ENCODE data around the gene CUX1.
"Not testable (repeated sequence)": the region's sequence is repeated elsewhere in the genome, so short reads cannot be mapped to it uniquely, and the experiment has no call there.

Gene CUX1

DNA sequence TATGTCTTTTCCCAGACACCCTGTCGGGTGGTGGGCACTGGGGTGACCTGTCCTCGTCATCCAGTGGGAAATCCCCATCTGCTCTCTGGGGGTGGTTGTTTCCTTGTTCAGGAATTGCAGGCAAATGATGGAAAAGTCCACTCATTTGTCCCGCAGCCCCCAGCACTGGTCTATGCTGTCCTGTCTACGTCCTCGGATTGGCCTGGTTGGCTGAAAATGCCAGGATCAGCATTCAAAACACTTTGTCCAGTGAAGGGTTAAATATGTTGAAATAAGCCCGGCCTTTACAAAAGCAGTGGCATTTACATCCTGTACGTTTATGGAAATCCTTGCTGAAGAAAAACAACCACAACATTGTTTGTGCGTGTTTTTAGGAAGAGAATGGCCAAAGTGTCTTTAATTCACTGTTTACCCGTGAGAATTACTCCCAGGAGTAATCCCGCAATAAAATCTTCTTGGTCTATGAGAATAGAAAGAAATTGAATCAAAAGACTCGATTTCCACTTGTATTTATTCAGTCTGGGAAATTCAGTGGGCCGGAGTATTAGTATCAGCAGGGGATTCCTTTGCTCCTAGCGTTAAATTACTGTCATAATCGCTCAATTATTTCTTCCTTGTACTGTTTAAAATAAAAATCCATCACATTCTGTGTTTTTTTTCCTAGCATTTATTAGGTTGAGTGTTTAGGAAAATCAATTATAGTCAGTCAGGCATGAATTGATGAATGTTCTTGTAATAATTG, 352.4 kb downstream of the CUX1 start:
- DNase-seq = no peak

DNA sequence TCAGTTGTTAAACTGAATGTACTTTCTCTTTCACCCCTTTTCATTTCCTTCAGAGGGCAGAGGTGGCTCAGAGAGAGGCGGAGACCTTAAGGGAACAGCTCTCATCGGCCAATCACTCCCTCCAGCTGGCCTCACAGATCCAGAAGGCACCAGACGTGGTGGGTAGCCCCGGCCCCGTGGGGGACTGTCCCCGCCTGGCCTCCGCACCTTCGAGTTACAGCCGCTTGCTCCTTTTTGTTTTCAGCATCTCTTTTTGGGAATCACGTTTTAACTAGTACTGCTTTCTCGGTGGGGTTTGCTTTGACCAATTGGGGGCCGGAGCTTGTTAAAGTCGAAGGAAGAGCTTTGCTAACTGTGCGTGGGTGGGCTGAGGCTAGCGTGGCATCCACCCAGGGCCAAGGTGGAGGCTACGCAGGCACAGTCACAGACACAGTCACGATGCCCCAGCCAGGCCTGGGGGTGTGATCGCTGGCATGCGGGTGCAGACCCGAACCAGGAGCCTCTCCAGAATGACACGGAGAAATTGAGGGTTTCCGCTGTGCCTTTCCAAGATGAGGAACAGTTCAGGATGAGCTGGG, 353.1 kb downstream of the CUX1 start:
- no peak for DNase-seq

DNA sequence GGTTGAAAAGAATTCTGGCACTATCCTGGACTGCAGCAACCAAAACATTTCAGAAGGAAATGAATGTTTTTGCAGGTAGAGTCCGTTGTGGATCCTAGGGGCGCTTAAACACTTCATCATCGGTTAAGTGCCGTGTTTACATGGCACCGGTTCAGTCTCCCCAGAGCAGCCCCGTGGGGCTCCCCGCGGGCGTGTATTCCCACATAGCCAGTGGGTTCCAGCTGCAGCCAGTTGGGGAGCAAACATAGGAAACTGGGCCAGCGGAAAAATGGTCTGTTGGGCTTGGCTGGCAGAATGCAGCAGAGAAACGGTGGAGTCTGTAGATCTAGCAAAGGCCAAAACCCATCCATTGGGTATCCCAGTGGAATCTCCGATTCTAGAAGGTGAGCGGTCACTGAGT, 356.2 kb downstream of the CUX1 start:
- DNase-seq = no peak

DNA sequence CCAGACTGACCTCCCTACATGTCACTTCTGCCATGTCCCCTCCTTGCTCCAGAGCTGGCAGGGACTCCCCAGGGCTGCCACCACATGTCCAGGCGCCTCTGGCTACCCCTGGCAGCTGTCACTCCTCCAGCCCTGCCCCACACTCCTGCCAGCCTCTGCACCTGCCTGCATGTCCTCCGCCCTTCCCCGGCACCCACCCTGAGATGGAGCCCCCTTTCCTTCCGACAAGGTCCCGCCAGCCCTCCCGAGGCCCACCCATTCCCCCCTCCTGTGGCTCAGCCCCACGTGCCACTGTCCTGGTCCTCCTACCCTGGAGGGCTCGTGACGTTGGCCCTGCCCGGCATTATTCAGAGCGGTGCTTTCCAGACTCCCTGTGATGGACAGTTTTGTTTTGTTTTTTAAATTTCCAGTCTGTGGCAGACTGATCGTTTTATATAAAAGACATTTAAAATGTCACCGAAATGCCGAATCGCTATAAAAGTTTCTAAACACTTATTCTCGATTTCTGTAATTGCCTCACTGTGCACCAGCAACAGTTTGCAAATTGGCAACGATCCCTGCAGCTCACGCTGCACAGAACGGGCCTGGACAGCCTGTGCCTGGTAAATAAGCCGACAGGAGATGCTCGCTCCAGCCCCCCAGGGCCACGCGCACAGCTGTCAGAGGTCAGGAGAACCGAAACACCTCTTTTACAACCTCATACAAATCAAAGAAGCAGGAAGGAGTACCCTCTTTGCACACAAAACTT, 358.2 kb downstream of the CUX1 start:
- DNase-seq = no peak

DNA sequence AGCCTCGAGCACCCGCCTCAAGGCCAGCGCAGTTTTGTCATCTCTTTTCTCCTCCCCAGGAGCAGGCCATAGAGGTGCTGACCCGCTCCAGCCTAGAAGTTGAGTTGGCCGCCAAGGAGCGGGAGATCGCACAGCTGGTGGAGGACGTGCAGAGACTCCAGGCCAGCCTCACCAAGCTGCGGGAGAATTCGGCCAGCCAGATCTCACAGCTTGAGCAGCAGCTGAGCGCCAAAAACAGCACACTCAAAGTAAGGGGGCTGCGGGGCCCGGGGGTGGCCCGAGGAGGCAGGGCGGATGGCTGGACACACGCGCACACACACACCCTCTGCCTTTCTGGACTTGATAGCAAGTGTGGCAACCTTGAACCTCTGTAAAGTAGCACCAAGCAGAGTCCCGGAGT, 361.0 kb downstream of the CUX1 start:
- DNase-seq = no peak

DNA sequence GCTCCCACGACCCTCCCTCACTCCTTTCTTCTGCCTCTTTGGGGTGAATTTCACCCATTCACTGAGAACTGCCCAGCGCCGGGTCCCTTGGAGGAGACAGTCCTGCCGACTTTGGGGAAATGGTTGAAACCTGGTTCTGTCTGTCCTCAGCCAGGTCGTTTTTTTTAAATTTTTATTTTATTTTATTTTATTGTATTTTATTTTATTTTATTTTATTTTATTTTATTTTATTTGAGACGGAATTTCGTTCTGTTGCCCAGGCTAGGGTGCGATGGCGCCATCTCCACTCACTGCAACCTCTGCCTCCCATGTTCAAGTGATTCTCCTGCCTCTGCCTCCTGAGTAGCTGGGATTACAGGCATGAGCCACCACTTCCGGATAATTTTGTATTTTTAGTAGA, 363.3 kb downstream of the CUX1 start:
- no peak for DNase-seq

DNA sequence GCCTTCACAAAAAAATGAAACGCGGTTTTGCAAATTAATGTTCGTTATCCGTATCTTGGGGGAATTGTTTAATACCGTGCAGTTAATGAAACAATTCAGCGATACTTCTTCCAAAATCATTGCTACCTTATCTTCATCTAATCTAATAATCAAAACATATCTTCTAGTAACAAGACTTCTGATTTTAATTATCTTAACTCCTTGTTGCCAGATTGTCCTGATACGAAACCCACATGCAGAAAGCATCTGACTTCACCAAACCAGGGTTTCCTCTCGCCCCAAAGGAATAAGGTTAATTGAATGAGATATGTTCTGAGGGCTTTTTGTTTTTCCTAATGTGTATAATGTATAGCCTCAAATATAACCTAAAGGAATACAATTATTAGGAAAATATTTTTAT, 364.1 kb downstream of the CUX1 start:
- no peak for DNase-seq

DNA sequence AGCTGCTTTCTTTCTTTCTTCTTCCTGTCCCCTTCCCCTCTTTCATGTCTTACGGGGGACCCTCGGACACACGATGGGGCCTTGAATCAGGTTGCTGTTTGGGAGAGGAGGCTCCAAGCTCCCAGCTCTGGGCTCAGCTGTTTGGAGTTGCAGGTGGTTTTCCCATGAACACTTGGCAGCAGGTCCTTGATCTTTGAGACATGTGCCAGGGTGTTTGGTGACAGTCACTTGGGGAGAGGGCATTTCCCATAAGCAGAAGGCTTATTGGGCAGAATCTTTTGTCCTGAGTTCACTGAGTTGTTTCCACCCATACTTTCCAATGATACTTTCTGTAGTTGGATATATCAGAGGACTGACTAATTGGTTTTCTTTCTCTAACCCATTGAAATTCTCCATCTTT, 364.6 kb downstream of the CUX1 start:
- no peak for DNase-seq

DNA sequence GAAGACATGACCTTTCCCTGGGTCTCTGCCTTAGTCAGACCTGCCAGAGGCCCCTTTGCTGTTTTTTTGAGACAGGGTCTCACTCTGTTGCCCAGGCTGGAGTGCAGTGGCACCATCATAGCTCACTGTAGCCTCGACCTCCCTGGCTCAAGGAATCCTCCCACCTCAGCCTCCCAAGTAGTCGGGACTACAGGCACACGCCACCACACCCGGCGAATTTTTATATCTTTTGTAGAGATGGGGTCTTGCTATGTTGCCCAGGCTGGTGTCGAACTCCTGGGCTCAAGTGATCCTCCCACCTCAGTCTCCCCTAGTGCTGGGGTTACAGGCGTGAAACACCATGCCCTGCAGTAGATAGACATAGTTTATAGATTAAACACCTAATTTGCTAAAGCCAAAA, 366.4 kb downstream of the CUX1 start:
- DNase-seq = not testable (repeated sequence)

DNA sequence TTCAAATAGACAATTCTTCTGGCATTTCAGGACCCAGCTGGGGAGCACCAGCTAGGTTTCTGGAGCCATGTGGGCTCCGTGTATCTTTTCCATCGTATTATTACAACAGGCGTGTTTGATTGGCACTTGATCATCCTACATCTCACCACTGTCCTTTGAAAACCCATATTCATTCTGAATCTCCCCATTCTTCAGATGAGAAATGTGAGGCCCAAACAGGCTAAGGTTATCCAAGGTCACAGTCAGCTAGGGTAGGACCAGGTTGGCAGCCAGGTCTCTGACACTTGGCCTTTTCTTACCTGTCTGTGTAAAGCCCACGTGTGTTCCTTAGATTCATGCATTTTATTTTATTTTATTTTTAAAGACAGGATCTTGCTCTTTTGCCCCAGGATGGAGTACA, 366.9 kb downstream of the CUX1 start:
- no peak for DNase-seq

DNA sequence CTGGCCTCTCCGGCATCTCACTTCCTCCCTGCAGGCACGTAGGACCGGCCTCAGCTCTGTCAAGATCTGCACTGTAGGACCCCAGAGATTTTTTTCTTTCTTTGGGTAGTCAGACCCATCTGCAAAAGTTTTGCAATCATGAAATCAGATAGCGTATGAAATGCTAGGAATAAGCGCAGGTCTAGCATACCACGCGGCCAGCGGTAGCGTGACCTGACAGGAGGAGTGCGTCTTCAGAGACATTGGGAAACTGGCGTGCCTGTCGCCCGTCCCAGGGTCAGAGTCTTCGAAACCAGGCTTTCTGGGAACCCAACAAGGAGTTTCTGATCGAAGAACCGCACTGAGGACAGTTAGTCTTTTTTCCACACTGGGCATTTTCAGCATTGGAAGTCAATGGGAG, 368.4 kb downstream of the CUX1 start:
- no peak for DNase-seq

DNA sequence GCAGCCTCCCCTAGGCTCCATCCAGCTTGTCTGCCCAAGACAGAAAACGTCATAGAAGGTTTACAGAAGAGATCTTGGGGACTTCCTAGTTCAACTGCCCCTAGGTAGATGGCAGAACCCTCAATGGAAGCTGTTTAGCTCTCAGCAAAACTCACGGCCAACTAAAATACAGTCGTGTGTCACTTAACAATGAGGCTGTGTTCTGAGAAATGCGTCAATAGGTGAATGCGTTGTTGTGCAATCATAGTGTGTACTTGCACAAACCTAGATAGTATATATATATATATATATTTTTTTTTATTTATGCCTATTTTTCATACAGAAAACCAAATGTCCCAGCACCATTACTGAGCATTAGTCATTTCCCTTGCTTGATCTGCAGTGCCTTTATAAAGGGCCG, 368.9 kb downstream of the CUX1 start:
- no peak for DNase-seq

DNA sequence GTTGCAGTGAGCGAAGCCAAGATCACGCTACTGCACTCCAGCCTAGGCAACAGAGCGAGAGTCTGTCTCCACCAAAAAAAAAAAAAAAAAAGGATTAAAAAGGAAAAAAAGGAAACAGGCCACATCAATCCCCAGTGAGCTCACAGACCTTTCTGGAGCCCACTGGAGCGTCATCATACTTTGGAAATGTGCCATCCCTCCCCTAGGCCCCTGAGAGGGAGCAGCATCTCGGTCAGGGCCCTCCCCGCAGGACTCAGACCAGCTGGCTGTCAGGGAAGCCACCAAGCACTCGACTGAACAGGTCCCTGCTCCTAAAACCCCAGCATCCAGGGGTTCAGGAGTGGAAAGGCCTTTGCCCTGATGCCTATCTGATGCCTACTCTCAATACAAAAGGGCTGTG, 371.3 kb downstream of the CUX1 start:
- DNase-seq = no peak

DNA sequence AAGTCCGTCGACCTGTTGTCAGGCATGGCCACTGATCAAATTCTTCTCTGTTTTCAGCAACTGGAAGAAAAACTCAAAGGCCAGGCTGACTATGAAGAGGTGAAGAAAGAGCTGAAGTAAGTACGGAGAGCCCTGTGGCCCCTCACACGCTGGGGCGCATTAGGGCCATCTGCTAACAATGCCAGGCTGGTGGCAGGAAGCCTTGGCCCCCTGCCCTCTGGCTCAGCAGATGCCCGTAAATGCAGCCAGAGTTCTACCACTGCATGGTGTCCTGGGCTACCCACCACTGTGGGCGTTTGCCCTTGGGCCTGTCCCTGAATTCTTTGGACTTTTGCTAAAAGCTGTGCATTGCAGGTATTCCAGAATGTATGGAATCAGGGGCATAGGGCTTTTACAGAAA, 372.3 kb downstream of the CUX1 start:
- DNase-seq = no peak

DNA sequence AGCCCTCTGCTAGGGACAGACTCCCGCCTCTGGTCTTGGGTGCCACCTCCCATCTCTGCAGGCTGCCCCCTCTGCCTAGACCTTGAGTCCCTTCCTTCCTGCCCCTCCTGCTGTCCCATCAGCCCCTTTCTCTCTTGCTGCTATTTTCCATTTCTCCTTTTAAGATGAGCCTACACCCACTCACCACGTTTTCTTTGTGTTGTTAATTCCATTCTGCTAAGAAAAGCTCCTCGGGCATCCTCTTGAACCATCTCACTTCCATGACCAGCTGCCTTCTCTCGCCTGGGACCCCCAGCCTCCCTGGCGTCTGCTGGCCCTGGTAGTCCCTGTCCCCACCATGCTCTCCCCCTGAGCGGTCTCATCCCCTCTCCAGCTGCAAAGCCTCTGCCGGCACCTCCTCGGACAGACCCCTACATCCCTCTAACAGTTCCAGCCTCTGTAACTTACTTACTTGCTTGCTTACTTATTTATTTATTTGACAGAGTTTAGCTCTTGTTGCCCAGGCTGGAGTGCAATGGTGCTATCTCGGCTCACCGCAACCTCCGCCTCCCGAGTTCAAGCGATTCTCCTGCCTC, 373.4 kb downstream of the CUX1 start:
- DNase-seq = no peak

DNA sequence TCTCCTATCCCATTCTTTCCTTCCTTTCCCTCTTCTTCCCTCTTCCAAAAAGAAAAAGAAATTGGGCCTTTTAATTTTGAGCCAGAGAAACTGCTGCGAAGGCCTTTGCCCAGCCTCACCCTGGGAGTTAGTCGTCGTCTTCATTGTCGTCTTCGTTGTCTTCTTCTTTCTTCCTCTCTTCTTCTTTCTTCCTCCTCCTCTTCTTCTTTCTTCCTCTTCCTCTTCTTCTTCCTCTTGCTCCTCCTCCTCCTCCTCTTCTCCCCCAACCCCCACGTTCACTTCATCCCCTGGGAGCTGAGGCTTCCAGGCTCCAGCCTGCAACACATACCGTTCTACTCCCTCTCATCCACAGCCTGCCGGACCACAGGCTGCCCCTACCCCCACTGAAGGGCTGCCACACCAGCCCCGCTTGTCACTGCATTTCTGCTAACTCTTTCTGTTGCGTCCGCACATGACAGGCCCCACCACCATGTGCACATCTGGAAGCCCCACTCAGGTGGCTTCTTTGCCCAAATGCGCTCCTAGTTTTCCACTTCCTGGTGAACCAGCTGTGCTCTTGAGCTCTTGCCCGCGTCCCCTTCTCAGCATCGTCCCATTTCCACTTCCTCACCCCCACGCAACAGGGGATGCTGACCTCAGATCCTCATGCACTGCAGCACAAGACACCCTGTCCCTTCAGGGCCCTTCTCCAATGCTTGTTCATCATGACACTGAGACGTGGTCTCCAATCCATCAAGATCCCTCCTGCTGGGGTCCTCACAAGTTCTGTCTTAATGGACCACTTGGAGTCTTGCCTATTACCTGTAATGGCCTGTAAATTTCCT, 374.3 kb downstream of the CUX1 start:
- DNase-seq = no peak

DNA sequence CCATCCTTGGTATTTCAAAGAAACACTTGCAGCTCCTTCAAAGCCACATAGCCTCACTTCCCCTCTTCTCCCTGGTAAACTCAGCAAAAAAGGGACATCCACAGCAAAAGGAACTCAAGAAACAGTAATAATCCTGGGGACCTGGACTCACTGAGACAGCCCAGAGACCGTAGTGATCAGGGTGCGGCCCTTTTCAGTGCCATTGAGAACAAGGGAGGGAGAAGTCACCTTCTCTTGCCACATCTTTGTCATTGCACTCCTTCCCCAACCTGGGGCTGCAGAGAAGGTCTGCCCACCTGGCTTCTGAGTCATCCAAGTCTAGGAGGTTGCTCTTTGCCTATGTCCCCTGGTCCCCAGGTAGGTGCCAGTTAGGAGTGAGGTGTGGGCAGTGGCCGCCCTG, 375.4 kb downstream of the CUX1 start:
- DNase-seq = no peak

DNA sequence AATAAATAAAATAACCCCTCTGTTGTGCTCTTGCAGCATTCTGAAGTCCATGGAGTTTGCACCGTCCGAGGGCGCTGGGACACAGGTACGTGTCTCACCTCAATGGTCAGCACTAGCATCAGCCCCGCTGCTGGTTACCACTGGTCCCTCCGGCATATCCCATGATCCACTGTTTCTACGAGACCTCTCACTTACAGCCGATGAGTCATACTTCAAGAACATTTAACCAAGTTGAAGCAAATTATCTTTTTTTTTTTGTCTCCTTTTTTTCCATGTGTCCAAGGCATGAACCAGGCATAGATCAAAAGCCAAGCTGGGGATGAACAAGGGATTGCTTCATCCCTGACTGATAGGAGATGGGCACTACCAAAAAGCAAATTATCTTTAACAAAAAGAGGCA, 376.4 kb downstream of the CUX1 start:
- DNase-seq = no peak

DNA sequence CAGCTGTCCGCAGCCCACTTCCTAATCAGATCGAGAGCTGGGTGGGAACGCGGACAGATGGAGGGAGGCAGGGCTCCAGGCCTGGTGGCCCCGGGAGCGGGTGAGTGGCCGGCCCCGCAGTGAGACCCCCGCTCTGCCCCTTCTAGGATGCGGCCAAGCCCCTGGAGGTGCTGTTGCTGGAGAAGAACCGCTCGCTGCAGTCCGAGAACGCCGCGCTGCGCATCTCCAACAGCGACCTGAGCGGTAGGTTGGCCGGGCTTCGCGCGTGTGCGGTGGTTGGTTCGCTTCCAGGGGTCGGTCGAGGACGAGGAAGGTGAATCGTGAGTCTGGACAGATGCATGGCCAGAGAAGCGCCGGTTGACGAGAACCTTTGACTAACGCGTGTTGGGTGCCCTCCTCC, 377.9 kb downstream of the CUX1 start:
- no peak for DNase-seq

DNA sequence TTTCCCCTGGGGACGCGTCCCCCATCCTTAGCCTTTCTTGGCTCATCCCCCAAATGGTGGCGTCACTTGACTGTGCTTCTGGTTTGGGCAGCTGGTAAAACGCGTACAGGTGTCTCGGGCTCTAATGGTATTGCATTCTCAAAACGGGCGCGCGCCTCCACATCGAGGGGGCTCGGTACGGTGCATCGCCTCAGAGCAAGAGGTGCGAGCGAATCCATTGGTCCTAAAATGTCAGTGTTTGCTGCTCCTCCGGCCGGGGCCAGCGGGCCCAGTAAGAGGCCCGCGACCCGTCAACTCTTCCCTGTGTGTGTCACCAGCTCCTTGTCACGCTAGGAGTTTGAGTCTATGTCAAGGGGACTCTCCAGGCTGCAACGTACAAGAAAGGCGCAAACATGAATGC, 378.6 kb downstream of the CUX1 start:
- DNase-seq = no peak

DNA sequence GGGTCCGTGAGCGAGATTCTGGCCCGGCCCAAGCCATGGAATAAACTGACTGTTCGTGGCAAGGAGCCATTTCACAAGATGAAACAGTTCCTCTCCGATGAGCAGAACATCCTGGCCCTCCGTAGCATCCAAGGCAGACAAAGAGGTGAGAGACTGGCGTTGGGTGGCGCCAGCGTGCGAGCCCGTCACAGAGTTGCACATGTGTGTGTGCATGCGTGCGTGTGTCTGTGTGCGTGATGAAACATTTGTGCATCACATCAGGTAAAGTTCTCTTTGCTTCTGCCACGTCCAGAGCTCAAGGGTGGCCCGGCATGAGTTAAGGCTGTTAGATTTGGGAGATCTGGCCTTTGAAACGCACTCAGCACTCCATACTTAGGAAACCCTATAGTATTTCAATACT, 379.7 kb downstream of the CUX1 start:
- DNase-seq = no peak

DNA sequence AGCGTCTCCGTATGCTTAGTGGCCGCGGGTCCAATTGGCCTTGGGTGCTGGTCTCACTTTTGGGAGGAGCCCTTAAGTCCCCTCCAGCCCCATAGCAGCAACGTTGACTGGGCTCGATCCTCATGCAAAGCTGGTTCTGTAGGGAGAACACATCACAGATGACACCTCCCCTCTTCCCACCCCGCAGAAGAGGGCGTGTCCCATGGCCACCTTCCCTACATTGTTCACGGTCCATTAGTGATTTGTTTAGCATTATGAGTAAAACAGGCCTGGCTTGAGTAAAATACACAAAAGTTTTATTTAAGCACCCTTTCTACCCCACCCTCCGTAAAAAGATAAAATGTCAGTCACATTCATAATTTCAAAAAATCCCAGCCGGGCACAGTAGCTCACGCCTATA, 380.2 kb downstream of the CUX1 start:
- DNase-seq = no peak

DNA sequence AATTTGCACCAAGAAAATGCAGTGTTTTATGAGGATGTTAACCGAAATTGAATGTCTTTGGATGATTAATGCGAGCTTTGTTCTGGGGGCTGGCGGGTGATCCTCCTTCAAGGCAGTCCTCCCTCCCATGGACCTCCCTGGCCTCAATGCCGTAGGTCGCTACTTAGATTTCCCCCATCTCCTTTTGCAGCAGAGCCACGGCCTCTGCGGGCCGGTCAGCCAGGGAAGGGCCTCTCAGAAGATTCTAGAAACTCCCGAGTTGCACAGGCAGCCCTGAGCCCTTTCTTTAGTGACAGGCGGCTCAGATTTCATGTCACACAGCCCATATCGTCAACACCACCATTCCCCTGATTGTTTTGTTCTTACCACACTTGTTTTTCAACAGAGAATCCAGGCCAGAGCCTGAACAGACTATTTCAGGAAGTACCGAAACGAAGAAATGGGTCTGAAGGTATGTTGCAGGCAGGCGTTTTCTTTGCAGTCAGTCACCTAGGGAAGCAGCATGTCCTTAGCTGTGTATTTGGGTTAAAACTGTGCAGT, 381.1 kb downstream of the CUX1 start:
- DNase-seq = no peak

All from DMS53 (cell line).